Mesothelial cell of epicardium (in vitro differentiated cells): ENCODE measurements around the gene CASZ1. TPM values are rescaled to one million over a fixed set of nuclear protein-coding genes. Genes with fewer than 3 reads are reported as not detected.
A peak's percentile ranks its signal among the peaks of the same experiment; 100 is the strongest.

ENCODE experiments used
- DNase-seq, 2 experiments: peaks; one replicate each; pipeline ENCODE4 v3.0.0; 2021; ENCODE audit warnings: low spot score in 2 of 2; ENCODE audit not compliant: unreplicated experiment in 2 of 2
- H3K27ac Mint-ChIP-seq: 2 replicates; pipeline ENCODE4 v1.8.0; 2021; ENCODE audit warnings: mixed read lengths
- H3K27me3 Mint-ChIP-seq: 2 replicates; pipeline ENCODE4 v1.8.0; 2021; ENCODE audit warnings: low read depth, mixed read lengths
- H3K36me3 Mint-ChIP-seq: 2 replicates; pipeline ENCODE4 v1.8.0; 2021; ENCODE audit warnings: mixed read lengths
- H3K4me1 Mint-ChIP-seq: 2 replicates; pipeline ENCODE4 v1.8.0; 2021; ENCODE audit warnings: mixed read lengths
- H3K4me3 Mint-ChIP-seq: 2 replicates; pipeline ENCODE4 v1.8.0; 2021; ENCODE audit warnings: mild to moderate bottlenecking, moderate library complexity, mixed read lengths
- H3K9me3 Mint-ChIP-seq: 2 replicates; pipeline ENCODE4 v1.8.0; 2021; ENCODE audit warnings: mixed read lengths
- total RNA-seq: library from RNA; stranded (reverse); gene quantifications from 3 replicates; pipeline ENCODE4 v1.2.1, GENCODE V29; 2021
- TF ChIP-seq, protein P1 (sequence below): fragments of 200-600 bp; sonication (generic); IDR thresholded peaks from one replicate; pipeline ENCODE4 v1.5.0; 2021; ENCODE audit warnings: antibody characterized with exemption; ENCODE audit not compliant: unreplicated experiment

CASZ1 gene
- total RNA-seq, 1 donor from 2014 or later, result 8.9 TPM

DNA sequence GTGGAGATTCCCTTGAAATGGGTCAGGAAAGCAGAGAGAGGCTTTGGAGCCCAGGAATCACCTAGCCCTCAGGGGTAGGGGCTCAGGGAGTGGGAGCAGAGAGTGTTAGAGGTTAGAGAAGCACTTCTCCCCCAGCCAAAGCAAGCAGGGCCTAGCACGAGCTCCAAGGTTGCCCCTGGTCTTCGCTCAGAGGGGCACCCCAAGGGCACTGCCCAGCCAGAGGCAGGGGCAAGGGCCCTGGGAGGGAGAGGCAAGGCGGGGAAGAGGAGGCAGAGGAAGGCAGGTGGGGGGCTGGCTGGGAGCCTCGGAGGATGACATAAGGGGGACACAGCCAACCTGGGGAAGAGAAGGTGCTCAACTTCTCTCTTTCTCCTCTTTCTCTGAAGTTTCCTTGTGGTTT, 71.9 kb downstream of the CASZ1 start:
- H3K27me3 Mint-ChIP-seq, result peaks cover 52% of the 10 kb centered on the region
- no peaks in the 10 kb centered on the region for H3K9me3 Mint-ChIP-seq
- no peak overlapping the region for H3K4me3 Mint-ChIP-seq
- H3K27ac Mint-ChIP-seq, result peak overlapping the region; percentile 77
- H3K36me3 Mint-ChIP-seq, result no peaks in the 10 kb centered on the region
- no peak for DNase-seq
- peaks cover 34% of the 10 kb centered on the region for H3K4me1 Mint-ChIP-seq
- TF ChIP-seq, protein P1, sequence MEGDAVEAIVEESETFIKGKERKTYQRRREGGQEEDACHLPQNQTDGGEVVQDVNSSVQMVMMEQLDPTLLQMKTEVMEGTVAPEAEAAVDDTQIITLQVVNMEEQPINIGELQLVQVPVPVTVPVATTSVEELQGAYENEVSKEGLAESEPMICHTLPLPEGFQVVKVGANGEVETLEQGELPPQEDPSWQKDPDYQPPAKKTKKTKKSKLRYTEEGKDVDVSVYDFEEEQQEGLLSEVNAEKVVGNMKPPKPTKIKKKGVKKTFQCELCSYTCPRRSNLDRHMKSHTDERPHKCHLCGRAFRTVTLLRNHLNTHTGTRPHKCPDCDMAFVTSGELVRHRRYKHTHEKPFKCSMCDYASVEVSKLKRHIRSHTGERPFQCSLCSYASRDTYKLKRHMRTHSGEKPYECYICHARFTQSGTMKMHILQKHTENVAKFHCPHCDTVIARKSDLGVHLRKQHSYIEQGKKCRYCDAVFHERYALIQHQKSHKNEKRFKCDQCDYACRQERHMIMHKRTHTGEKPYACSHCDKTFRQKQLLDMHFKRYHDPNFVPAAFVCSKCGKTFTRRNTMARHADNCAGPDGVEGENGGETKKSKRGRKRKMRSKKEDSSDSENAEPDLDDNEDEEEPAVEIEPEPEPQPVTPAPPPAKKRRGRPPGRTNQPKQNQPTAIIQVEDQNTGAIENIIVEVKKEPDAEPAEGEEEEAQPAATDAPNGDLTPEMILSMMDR, result no peak

DNA sequence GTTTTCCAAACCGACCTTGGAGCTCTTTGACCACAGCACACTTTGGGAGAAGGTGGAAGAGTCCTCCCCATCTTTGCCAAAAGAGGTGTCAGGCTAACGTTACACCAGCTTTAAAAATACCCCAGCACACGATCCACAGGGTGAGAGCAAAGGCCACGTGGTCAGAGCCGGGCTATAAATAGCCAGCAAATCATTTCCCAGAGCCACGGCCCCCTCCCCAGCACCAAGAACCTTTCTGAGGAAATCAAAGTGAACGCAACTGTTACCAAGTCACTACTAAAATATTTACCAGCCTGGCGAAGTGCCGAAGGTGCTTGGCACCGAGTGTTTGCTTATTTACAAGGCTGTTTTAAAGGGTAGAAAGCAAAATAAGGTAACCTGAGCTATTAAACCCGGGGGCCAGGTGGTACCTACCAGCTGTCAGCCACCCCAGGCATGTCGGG, 72.4 kb downstream of the CASZ1 start:
- TF ChIP-seq, protein P1, result no peak
- Mint-ChIP-seq H3K4me3 (no peak overlapping the region), H3K4me1 (peaks cover 34% of the 10 kb centered on the region), H3K27ac (no peak overlapping the region), H3K27me3 (peaks cover 56% of the 10 kb centered on the region), H3K9me3 (no peaks in the 10 kb centered on the region), H3K36me3 (no peaks in the 10 kb centered on the region)
- no peak for DNase-seq

DNA sequence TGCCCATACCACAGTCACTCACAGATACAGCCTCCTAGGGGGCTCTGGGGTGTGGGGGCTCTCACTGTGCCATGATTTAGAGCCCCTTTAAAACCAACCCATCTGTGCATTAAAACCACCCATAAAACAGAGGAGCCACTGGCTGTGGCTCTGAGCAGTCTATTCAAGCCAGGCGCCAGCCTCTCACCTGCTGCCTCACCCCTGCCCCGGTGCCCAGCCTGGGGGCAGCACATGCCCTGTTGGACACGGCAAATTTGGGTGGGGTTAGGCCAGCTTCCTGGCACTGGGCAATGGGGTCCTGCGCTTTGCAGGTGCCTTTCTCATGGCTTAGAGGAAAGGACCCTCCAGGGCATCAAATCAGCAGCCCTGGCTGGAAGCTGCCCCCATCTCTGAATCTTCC, 73.1 kb downstream of the CASZ1 start:
- no peaks in the 10 kb centered on the region for H3K9me3 Mint-ChIP-seq
- H3K4me3 Mint-ChIP-seq, result no peak overlapping the region
- H3K4me1 Mint-ChIP-seq, result peaks cover 33% of the 10 kb centered on the region
- peaks cover 62% of the 10 kb centered on the region for H3K27me3 Mint-ChIP-seq
- DNase-seq, result no peak
- TF ChIP-seq, protein P1, result no peak
- H3K36me3 Mint-ChIP-seq, result no peaks in the 10 kb centered on the region
- no peak overlapping the region for H3K27ac Mint-ChIP-seq

DNA sequence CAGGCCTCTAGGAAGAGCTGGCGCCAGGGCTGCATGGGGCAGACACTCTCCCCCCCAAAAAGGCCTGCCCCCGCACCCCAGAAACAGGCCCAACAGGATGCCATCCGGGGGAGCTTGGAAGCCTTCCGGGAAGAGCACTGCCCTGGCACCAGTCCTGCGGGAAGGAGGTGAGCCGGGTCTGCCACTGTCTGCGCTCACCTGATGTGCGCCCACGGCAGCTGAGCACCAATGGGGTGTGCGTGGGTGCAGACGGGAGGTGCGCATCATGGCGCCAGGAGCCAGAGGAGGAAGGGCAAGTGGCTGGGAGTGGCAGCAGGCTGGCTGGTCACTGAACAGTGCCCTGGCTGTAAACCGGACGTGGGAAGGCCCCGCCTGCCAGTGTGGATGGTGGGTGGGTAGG, 73.6 kb downstream of the CASZ1 start:
- no peak for DNase-seq
- TF ChIP-seq, protein P1, result no peak
- no peak overlapping the region for H3K27ac Mint-ChIP-seq
- no peak overlapping the region for H3K4me3 Mint-ChIP-seq
- no peaks in the 10 kb centered on the region for H3K9me3 Mint-ChIP-seq
- H3K4me1 Mint-ChIP-seq, result peaks cover 30% of the 10 kb centered on the region
- H3K27me3 Mint-ChIP-seq, result peaks cover 61% of the 10 kb centered on the region
- no peaks in the 10 kb centered on the region for H3K36me3 Mint-ChIP-seq

DNA sequence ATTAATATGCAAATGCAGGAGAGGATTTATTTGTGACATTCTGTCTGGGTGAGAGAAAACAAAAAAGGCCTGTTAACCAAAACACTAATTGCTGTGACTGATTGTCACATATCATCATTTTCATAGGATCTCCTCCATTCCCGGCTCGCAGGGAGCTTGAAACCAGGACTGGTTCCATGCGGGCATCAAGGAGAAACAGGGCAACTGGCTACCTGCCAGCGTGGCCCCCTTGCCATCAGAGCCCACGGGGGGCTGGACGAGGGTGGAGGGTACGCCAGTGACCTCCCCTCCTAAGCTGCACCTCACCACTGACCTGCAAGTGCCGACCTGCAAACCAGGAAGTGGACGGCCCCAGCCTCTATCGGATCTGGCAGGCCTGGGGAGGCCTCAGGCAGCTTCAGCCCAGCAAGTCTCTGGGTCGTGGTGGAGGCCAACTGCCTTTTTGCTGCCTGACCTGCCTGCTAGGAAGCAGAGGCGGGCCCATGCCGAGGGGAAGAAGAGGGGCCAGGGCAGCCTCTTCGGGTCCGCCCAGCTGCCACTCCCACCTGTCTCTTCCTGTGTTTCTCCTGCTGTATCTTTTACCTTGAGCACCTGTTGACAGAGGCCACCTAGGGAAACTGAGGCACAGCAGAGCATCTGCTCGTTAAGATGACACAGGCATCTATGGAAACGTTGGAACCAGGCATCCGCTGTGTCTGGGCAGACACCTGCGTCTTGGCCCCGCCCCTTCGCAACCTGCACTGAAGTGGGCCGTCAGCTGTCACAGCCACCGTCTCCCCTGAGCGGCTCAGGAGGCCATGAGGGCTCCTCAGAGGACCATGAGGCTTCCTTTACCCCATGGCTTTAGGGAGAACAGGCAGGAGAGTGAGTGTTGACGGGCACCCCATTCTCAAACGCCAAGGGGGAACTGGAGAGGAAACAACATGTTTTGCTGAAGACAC, 74.8 kb downstream of the CASZ1 start:
- Mint-ChIP-seq H3K27me3 (peaks cover 64% of the 10 kb centered on the region), H3K4me1 (peaks cover 38% of the 10 kb centered on the region), H3K27ac (no peak overlapping the region), H3K36me3 (no peaks in the 10 kb centered on the region), H3K4me3 (no peak overlapping the region), H3K9me3 (no peaks in the 10 kb centered on the region)
- no peak for DNase-seq
- TF ChIP-seq, protein P1, result no peak
